Stimulated activated CD4-positive, alpha-beta T cell treated with anti-CD3 and anti-CD28 coated beads, Interleukin-1b, Interleukin-23, amount 100 ng/mL, for 1 hour (primary cell): ENCODE data around the gene MYL2.

Experiments
- DNase-seq, 2 donors: peaks; one replicate each; pipeline ENCODE4 v3.0.0-alpha.2; 2020; ENCODE audit warnings: low read depth in 2 of 2

MYL2 gene

GRCh38 chr12:110930348-110931314, 10.3 kb upstream of the MYL2 start:
- DNase-seq = no peak

GRCh38 chr12:110929818-110930217, 9.4 kb upstream of the MYL2 start:
- DNase-seq = no peak

GRCh38 chr12:110928700-110929099, 8.3 kb upstream of the MYL2 start:
- DNase-seq = no peak

GRCh38 chr12:110927546-110927945, 7.2 kb upstream of the MYL2 start:
- DNase-seq = no peak

GRCh38 chr12:110923692-110924334, 3.4 kb upstream of the MYL2 start:
- no peak for DNase-seq

GRCh38 chr12:110923192-110923591, 2.8 kb upstream of the MYL2 start:
- no peak for DNase-seq

GRCh38 chr12:110922652-110923051, 2.3 kb upstream of the MYL2 start:
- no peak for DNase-seq

GRCh38 chr12:110921262-110921661, 883 bp upstream of the MYL2 start:
- DNase-seq = no peak

GRCh38 chr12:110919720-110920119, 659 bp downstream of the MYL2 start:
- no peak for DNase-seq

GRCh38 chr12:110917961-110918360, 2.4 kb downstream of the MYL2 start:
- no peak for DNase-seq

GRCh38 chr12:110917467-110917866, 2.9 kb downstream of the MYL2 start:
- no peak for DNase-seq

- no peak for DNase-seq
Measured at GRCh38 chr12:110916295-110916875, 4.0 kb downstream of the MYL2 start.

- DNase-seq = no peak
Measured at GRCh38 chr12:110913119-110914056, 7.0 kb downstream of the MYL2 start.

- no peak for DNase-seq
Measured at GRCh38 chr12:110912263-110912662, 8.1 kb downstream of the MYL2 start.

GRCh38 chr12:110908377-110909152, 11.8 kb downstream of the MYL2 start:
- no peak for DNase-seq

GRCh38 chr12:110907583-110907982, 12.8 kb downstream of the MYL2 start:
- DNase-seq = no peak

- no peak for DNase-seq
Measured at GRCh38 chr12:110906985-110907384, 13.4 kb downstream of the MYL2 start.

GRCh38 chr12:110906516-110906915, 13.9 kb downstream of the MYL2 start:
- no peak for DNase-seq

GRCh38 chr12:110906083-110906482, 14.3 kb downstream of the MYL2 start:
- DNase-seq = no peak

- no peak for DNase-seq
Measured at GRCh38 chr12:110903511-110903910, 16.9 kb downstream of the MYL2 start.

- DNase-seq = no peak
Measured at GRCh38 chr12:110901401-110901800, 19.0 kb downstream of the MYL2 start.
